Kidney glomerular epithelial cell (primary cell): ENCODE measurements around the gene PPIA.
"Not testable (repeated sequence)": the region's sequence is repeated elsewhere in the genome, so short reads cannot be mapped to it uniquely, and the experiment has no call there.

Source experiments
- DNase-seq: peaks from one replicate; lab custom pipeline; 2025; lab: John Stamatoyannopoulos, UW

Gene PPIA

GRCh38 chr7:44764081-44764480 lies 32.4 kb upstream of the PPIA start:
- DNase-seq = no peak

- DNase-seq = no peak
These were observed 31.6 kb upstream of the PPIA start for GRCh38 chr7:44764665-44765578.

GRCh38 chr7:44765579-44766415 lies 30.7 kb upstream of the PPIA start:
- no peak for DNase-seq

GRCh38 chr7:44766416-44766801 lies 30.1 kb upstream of the PPIA start:
- no peak for DNase-seq

- DNase-seq = no peak
These were observed 29.2 kb upstream of the PPIA start for GRCh38 chr7:44767134-44767911.

- no peak for DNase-seq
These were observed 28.4 kb upstream of the PPIA start for GRCh38 chr7:44767912-44768627.

GRCh38 chr7:44768628-44769371 lies 27.7 kb upstream of the PPIA start:
- DNase-seq = no peak

- DNase-seq = no peak
These were observed 27.1 kb upstream of the PPIA start for GRCh38 chr7:44769376-44769775.

GRCh38 chr7:44769776-44770294 lies 26.6 kb upstream of the PPIA start:
- DNase-seq = peak; percentile 35

GRCh38 chr7:44771358-44771757 lies 25.1 kb upstream of the PPIA start:
- DNase-seq = no peak

GRCh38 chr7:44772440-44772839 lies 24.0 kb upstream of the PPIA start:
- no peak for DNase-seq

- no peak for DNase-seq
These were observed 23.6 kb upstream of the PPIA start for GRCh38 chr7:44772867-44773266.

- DNase-seq = not testable (repeated sequence)
These were observed 22.0 kb upstream of the PPIA start for GRCh38 chr7:44774486-44774885.

GRCh38 chr7:44775383-44776107 lies 20.9 kb upstream of the PPIA start:
- DNase-seq = no peak

- no peak for DNase-seq
These were observed 20.3 kb upstream of the PPIA start for GRCh38 chr7:44776211-44776610.

- DNase-seq = no peak
These were observed 14.0 kb upstream of the PPIA start for GRCh38 chr7:44782460-44782859.

- no peak for DNase-seq
These were observed 13.1 kb upstream of the PPIA start for GRCh38 chr7:44783407-44783806.

- DNase-seq = no peak
These were observed 12.1 kb upstream of the PPIA start for GRCh38 chr7:44784364-44784763.

- DNase-seq = not testable (repeated sequence)
These were observed 11.3 kb upstream of the PPIA start for GRCh38 chr7:44785218-44785617.

- DNase-seq = no peak
These were observed 9.4 kb upstream of the PPIA start for GRCh38 chr7:44787041-44787440.
